Keratinocyte (primary cell): ENCODE measurements around the gene ZNF831. TPM values are rescaled to one million over a fixed set of nuclear protein-coding genes. Genes with fewer than 3 reads are reported as not detected.

Experiments
- DNase-seq: peaks from one replicate; pipeline ENCODE4 v3.0.0-alpha.2; 2011; ENCODE audit warnings: low read depth, missing footprints, low spot score
- FAIRE-seq: peaks from 2 replicates; lab custom pipeline; 2011; peaks lifted over from hg19 to GRCh38; lab: Jason Lieb, UNC
- H2AFZ ChIP-seq: 2 replicates; pipeline ENCODE4 v1.6.0; 2012; ENCODE audit warnings: low read length, control low read depth, inconsistent platforms; ENCODE audit not compliant: control insufficient read depth
- H3K27ac ChIP-seq: 2 replicates; pipeline ENCODE4 v1.5.1; 2011; ENCODE audit warnings: low read length; ENCODE audit not compliant: control insufficient read depth, insufficient read depth
- H3K27me3 ChIP-seq: 3 replicates; pipeline ENCODE4 v1.6.0; 2011; ENCODE audit warnings: low read length; ENCODE audit not compliant: control insufficient read depth, insufficient read depth; ENCODE audit errors: extremely low read depth
- H3K36me3 ChIP-seq, 2 experiments: 2 replicates in 1 of 2; 3 replicates in 1 of 2; pipeline ENCODE4 v1.5.1; 2011; ENCODE audit warnings: low read length in 2 of 2, mild to moderate bottlenecking in 1 of 2; ENCODE audit not compliant: control insufficient read depth in 2 of 2, insufficient read depth in 2 of 2; ENCODE audit errors: extremely low read depth in 1 of 2
- H3K4me1 ChIP-seq: 3 replicates; pipeline ENCODE4 v1.5.1; 2011; ENCODE audit warnings: low read length; ENCODE audit not compliant: control insufficient read depth, insufficient read depth; ENCODE audit errors: extremely low read depth
- H3K4me2 ChIP-seq: 3 replicates; pipeline ENCODE4 v1.6.0; 2011; ENCODE audit warnings: low read depth, low read length; ENCODE audit not compliant: control insufficient read depth, insufficient read depth; ENCODE audit errors: extremely low read depth
- H3K4me3 ChIP-seq, 3 experiments: fragments of 200-600 bp in 1 of 3; sonication (generic) in 1 of 3; 2 replicates in 2 of 3; 3 replicates in 1 of 3; pipeline ENCODE4 v1.5.1; 2011 to 2016; ENCODE audit warnings: low read length in 3 of 3, mild to moderate bottlenecking in 3 of 3, control low read depth in 2 of 3, inconsistent platforms in 1 of 3, low read depth in 1 of 3, mixed read lengths in 1 of 3, mixed run types in 1 of 3, moderate library complexity in 1 of 3; ENCODE audit not compliant: control insufficient read depth in 2 of 3, insufficient read depth in 2 of 3; ENCODE audit errors: extremely low read depth in 1 of 3
- H3K79me2 ChIP-seq: 2 replicates; pipeline ENCODE4 v1.6.0; 2012; ENCODE audit warnings: low read length; ENCODE audit not compliant: control insufficient read depth, insufficient read depth
- H3K9ac ChIP-seq: 3 replicates; pipeline ENCODE4 v1.6.0; 2011; ENCODE audit warnings: low read length; ENCODE audit not compliant: control insufficient read depth, insufficient read depth; ENCODE audit errors: extremely low read depth
- H3K9me1 ChIP-seq: 3 replicates; pipeline ENCODE4 v1.6.0; 2011; ENCODE audit warnings: low read length; ENCODE audit not compliant: control insufficient read depth, insufficient read depth; ENCODE audit errors: extremely low read depth
- H3K9me3 ChIP-seq: 2 replicates; pipeline ENCODE4 v1.5.1; 2012; ENCODE audit warnings: low read depth, low read length; ENCODE audit not compliant: control insufficient read depth
- H4K20me1 ChIP-seq: 3 replicates; pipeline ENCODE4 v1.6.0; 2011; ENCODE audit warnings: low read length; ENCODE audit not compliant: control insufficient read depth, insufficient read depth; ENCODE audit errors: extremely low read depth
- CTCF ChIP-seq, 3 experiments: IDR thresholded peaks in 1 of 3; conservative IDR thresholded peaks in 1 of 3; optimal IDR thresholded peaks in 1 of 3; 2 replicates in 2 of 3; 3 replicates in 1 of 3; pipeline versions ENCODE3 to v1.5.1; 2011; ENCODE audit warnings: low read length in 3 of 3, mild to moderate bottlenecking in 3 of 3, moderate library complexity in 2 of 3, control low read depth in 1 of 3, inconsistent platforms in 1 of 3; ENCODE audit not compliant: insufficient read depth in 2 of 3; ENCODE audit errors: extremely low read depth in 1 of 3
- EZH2 ChIP-seq: IDR thresholded peaks from one replicate; pipeline ENCODE4 v1.6.1; 2012; ENCODE audit warnings: inconsistent platforms, mild to moderate bottlenecking, low read length, moderate library complexity
- dilution Hi-C: fragments of 300-500 bp; cut with MboI; formaldehyde crosslinking; loops from one replicate; pipeline ENCODE4 v1.7.0; 2020; ENCODE audit warnings: low sequenced_read_pairs; ENCODE audit not compliant: extremely low pct_ligation_motif_present
- polyA plus RNA-seq, 5 experiments: library from polyadenylated mRNA; depleted of rRNA in 3 of 5; stranded (reverse) in 3 of 5; stranded (forward) in 1 of 5; unstranded in 1 of 5; fragments of >200 nt; gene quantifications; 1 replicate in 1 of 5; 2 replicates in 3 of 5; 3 replicates in 1 of 5; pipeline versions ENCODE4 v1.2.1 to v1.2.3, GENCODE V29; 2011 to 2012; ENCODE audit warnings: missing spikeins in 2 of 5, low read depth in 1 of 5, low replicate concordance in 1 of 5

ZNF831 gene
- polyA plus RNA-seq, 1 donor (not counting 4 experiments of a cell fraction or from before 2014, with no cell fraction given) = not detected

- no peak for DNase-seq
- FAIRE-seq = no peak
- H3K4me2 ChIP-seq = no peak overlapping the region
- H2AFZ ChIP-seq = no peak overlapping the region
- H3K9me1 ChIP-seq = no peaks in the 10 kb centered on the region
- dilution Hi-C loops = no loop called here
- no peak overlapping the region for H3K9ac ChIP-seq
- H3K79me2 ChIP-seq = no peaks in the 10 kb centered on the region
- no peak overlapping the region for H3K27ac ChIP-seq
- no peak for TF ChIP-seq EZH2
- TF ChIP-seq CTCF (optimal IDR thresholded peaks at IDR 0.05 in 1 of 3, IDR thresholded peaks at IDR 0.05 in 1 of 3, conservative IDR thresholded peaks at IDR 0.05 in 1 of 3; ENCODE audit: extremely low read depth in 1 of 3, insufficient read depth in 2 of 3, low read length in 3 of 3) = no peak
- H3K27me3 ChIP-seq = peaks cover 16% of the 10 kb centered on the region
- no peaks in the 10 kb centered on the region for H3K4me1 ChIP-seq
- H4K20me1 ChIP-seq = no peaks in the 10 kb centered on the region
- H3K36me3 ChIP-seq = no peaks in the 10 kb centered on the region
- H3K9me3 ChIP-seq = no peaks in the 10 kb centered on the region
- no peak overlapping the region for H3K4me3 ChIP-seq
Measured at GRCh38 chr20:59299945-59300332, 136.3 kb downstream of the ZNF831 start.

GRCh38 chr20:59300333-59301081, 136.9 kb downstream of the ZNF831 start, which contains the start of gene EDN3:
EDN3 (plus strand) TSS chr20:59300611; CDS start chr20:59300813, 202 bp downstream.
- no peaks in the 10 kb centered on the region for H3K79me2 ChIP-seq
- DNase-seq = no peak
- H3K4me2 ChIP-seq = no peak within 1 kb of the TSS
- no peak for TF ChIP-seq CTCF (optimal IDR thresholded peaks at IDR 0.05 in 1 of 3, IDR thresholded peaks at IDR 0.05 in 1 of 3, conservative IDR thresholded peaks at IDR 0.05 in 1 of 3; ENCODE audit: extremely low read depth in 1 of 3, insufficient read depth in 2 of 3, low read length in 3 of 3)
- no peak for TF ChIP-seq EZH2
- no peak within 1 kb of the TSS for H2AFZ ChIP-seq
- no peak for FAIRE-seq
- H3K27ac ChIP-seq = no peak within 1 kb of the TSS
- H3K27me3 ChIP-seq = peaks cover 16% of the 10 kb centered on the region
- no peaks in the 10 kb centered on the region for H3K9me1 ChIP-seq
- dilution Hi-C loops = no loop called here
- H3K36me3 ChIP-seq = no peaks in the 10 kb centered on the region
- H3K4me1 ChIP-seq = no peaks in the 10 kb centered on the region
- no peaks in the 10 kb centered on the region for H3K9me3 ChIP-seq
- no peak within 1 kb of the TSS for H3K4me3 ChIP-seq
- no peaks in the 10 kb centered on the region for H4K20me1 ChIP-seq
- H3K9ac ChIP-seq = no peak within 1 kb of the TSS
